PC-3 (cell line): ENCODE results near the gene ARHGEF28. TPM values are rescaled to one million over a fixed set of nuclear protein-coding genes. Genes with fewer than 3 reads are reported as not detected.

Experiments
- ATAC-seq: fragments of 200-7000 bp; cut with Tn5 transposase; 2 replicates; pipeline ENCODE4 v1.9.1; 2020; ENCODE audit warnings: mild to moderate bottlenecking, moderate library complexity
- BruUV-seq: library from RNA; stranded (reverse); fragments of 400-500 nt; replicated peaks from 2 replicates; lab custom pipeline; 2021; lab: Mats Ljungman, UMichigan
- CTCF ChIA-PET: fragments of 300-600 bp; sonication (Branson Sonifier 250); formaldehyde crosslinking; loops from one replicate; lab custom pipeline; 2022; ENCODE audit warnings: antibody characterized with exemption; lab: Charles Lee
- POLR2A ChIA-PET: fragments of 300-600 bp; sonication (Branson Sonifier 250); formaldehyde crosslinking; loops from one replicate; lab custom pipeline; 2022; ENCODE audit warnings: antibody characterized with exemption; ENCODE audit not compliant: unreplicated experiment; lab: Charles Lee
- DNase-seq: peaks from one replicate; pipeline ENCODE4 v3.0.0-alpha.2; 2015
- H2AFZ ChIP-seq: fragments of 300-600 bp; sonication (generic); 2 replicates; pipeline ENCODE4 v1.6.0; 2016; ENCODE audit warnings: antibody characterized with exemption, low read length
- H3F3A ChIP-seq: fragments of 300-600 bp; sonication (generic); one replicate; pipeline ENCODE4 v1.6.0; 2017; ENCODE audit warnings: antibody characterized with exemption, low read length, control low read depth, mild to moderate bottlenecking; ENCODE audit not compliant: unreplicated experiment
- H3K27ac ChIP-seq: fragments of 300-600 bp; sonication (generic); 2 replicates; pipeline ENCODE4 v1.5.1; 2016; ENCODE audit warnings: mild to moderate bottlenecking, low read length
- H3K27me3 ChIP-seq: fragments of 300-600 bp; sonication (generic); 2 replicates; pipeline ENCODE4 v1.6.1; 2016; ENCODE audit warnings: low read length, mixed read lengths
- H3K36me3 ChIP-seq: fragments of 300-600 bp; sonication (generic); 2 replicates; pipeline ENCODE4 v1.6.1; 2016; ENCODE audit warnings: low read depth, mixed run types, low read length, mixed read lengths
- H3K4me1 ChIP-seq: fragments of 300-600 bp; sonication (generic); 2 replicates; pipeline ENCODE4 v1.5.1; 2016; ENCODE audit warnings: low read length; ENCODE audit not compliant: insufficient read depth
- H3K4me2 ChIP-seq: fragments of 300-600 bp; sonication (generic); 2 replicates; pipeline ENCODE4 v1.6.0; 2016; ENCODE audit warnings: low read length
- H3K4me3 ChIP-seq: fragments of 300-600 bp; sonication (generic); 2 replicates; pipeline ENCODE4 v1.5.1; 2016; ENCODE audit warnings: mild to moderate bottlenecking, low read length, mixed read lengths
- H3K79me2 ChIP-seq: fragments of 300-600 bp; sonication (generic); 2 replicates; pipeline ENCODE4 v1.6.1; 2017; ENCODE audit warnings: low read length, mixed read lengths
- H3K9ac ChIP-seq: fragments of 300-600 bp; sonication (generic); 2 replicates; pipeline ENCODE4 v1.6.0; 2016; ENCODE audit warnings: mild to moderate bottlenecking, low read length
- H3K9me2 ChIP-seq: fragments of 300-600 bp; sonication (generic); replicated peaks from 2 replicates; pipeline ENCODE4 v1.6.1; 2016; ENCODE audit warnings: mixed run types, low read length, mixed read lengths
- H3K9me3 ChIP-seq: fragments of 300-600 bp; sonication (generic); 2 replicates; pipeline ENCODE4 v1.6.1; 2016; ENCODE audit warnings: low read length, mixed read lengths
- H4K20me1 ChIP-seq: fragments of 300-600 bp; sonication (generic); 2 replicates; pipeline ENCODE4 v1.6.1; 2016; ENCODE audit warnings: low read length, mixed read lengths
- CTCF ChIP-seq: fragments of 300-600 bp; sonication (generic); conservative IDR thresholded peaks from 2 replicates; pipeline ENCODE4 v1.5.1; 2017; ENCODE audit warnings: antibody characterized with exemption, low read depth, mild to moderate bottlenecking, low read length
- EZH2 ChIP-seq: fragments of 300-600 bp; sonication (generic); IDR thresholded peaks from one replicate; pipeline ENCODE4 v1.6.1; 2017; ENCODE audit warnings: antibody characterized with exemption, mild to moderate bottlenecking, low read length; ENCODE audit not compliant: unreplicated experiment
- EZH2phosphoT487 ChIP-seq: fragments of 300-600 bp; sonication (generic); IDR thresholded peaks from 2 replicates; pipeline ENCODE4 v1.6.1; 2018; ENCODE audit warnings: mild to moderate bottlenecking, antibody characterized with exemption, low read length, borderline replicate concordance
- intact Hi-C: fragments of 100-400 bp; cut with micrococcal nuclease; formaldehyde crosslinking; loops from 2 replicates; pipeline ENCODE4 v1.9.0; 2023
- total RNA-seq: library from RNA; depleted of rRNA; stranded (reverse); fragments of >200 nt; gene quantifications from 2 replicates; pipeline ENCODE4 v1.2.3, GENCODE V29; 2014

Gene ARHGEF28
- total RNA-seq, 1 experiment from 2014 or later = 24.2 TPM

- no peak for TF ChIP-seq CTCF
- TF ChIP-seq EZH2phosphoT487 = no peak
- no peak for TF ChIP-seq EZH2
- H3K9me2 ChIP-seq = no peaks in the 10 kb centered on the region
- H4K20me1 ChIP-seq = no peaks in the 10 kb centered on the region
- DNase-seq = no peak
- no peak overlapping the region for H3K9ac ChIP-seq
- no peak overlapping the region for H2AFZ ChIP-seq
- no peak overlapping the region for H3K4me3 ChIP-seq
- H3K36me3 ChIP-seq = no peaks in the 10 kb centered on the region; the same call in 1 of the 2 replicates
- intact Hi-C loops = no loop called here
- no TSS peak for BruUV-seq
- CTCF ChIA-PET = no interaction called here
- no peak overlapping the region for H3K4me2 ChIP-seq
- no peaks in the 10 kb centered on the region for H3K4me1 ChIP-seq
- H3K27me3 ChIP-seq = no peaks in the 10 kb centered on the region
- H3F3A ChIP-seq = no peaks in the 10 kb centered on the region
- POLR2A ChIA-PET = no interaction called here
- no peak overlapping the region for H3K27ac ChIP-seq
- H3K79me2 ChIP-seq = 0 out of 2 replicates have a peak, but pooled peaks cover 6% of the 10 kb centered on the region
- no peak for ATAC-seq
- H3K9me3 ChIP-seq = no peaks in the 10 kb centered on the region
Measured at GRCh38 chr5:73716284-73716808, 90.3 kb downstream of the ARHGEF28 start.

- H3K9me3 ChIP-seq = no peaks in the 10 kb centered on the region
- no peak overlapping the region for H2AFZ ChIP-seq
- ChIA-PET POLR2A (no interaction called here), CTCF (no interaction called here)
- ATAC-seq = no peak
- H3F3A ChIP-seq = no peaks in the 10 kb centered on the region
- no peaks in the 10 kb centered on the region for H4K20me1 ChIP-seq
- H3K9me2 ChIP-seq = no peaks in the 10 kb centered on the region
- H3K36me3 ChIP-seq = no peaks in the 10 kb centered on the region; the same call in 1 of the 2 replicates
- no peaks in the 10 kb centered on the region for H3K4me1 ChIP-seq
- H3K4me2 ChIP-seq = no peak overlapping the region
- no peak for DNase-seq
- no peak overlapping the region for H3K9ac ChIP-seq
- H3K79me2 ChIP-seq = no peaks in the 10 kb centered on the region
- BruUV-seq = no TSS peak
- TF ChIP-seq CTCF (no peak), EZH2 (no peak), EZH2phosphoT487 (no peak)
- H3K27ac ChIP-seq = no peak overlapping the region
- intact Hi-C loops = no loop called here
- H3K4me3 ChIP-seq = no peak overlapping the region
- no peaks in the 10 kb centered on the region for H3K27me3 ChIP-seq
Measured at GRCh38 chr5:73718762-73719161, 92.8 kb downstream of the ARHGEF28 start.

GRCh38 chr5:73719632-73720031 is 93.6 kb downstream of the ARHGEF28 start:
- no peak for DNase-seq
- H3F3A ChIP-seq = no peaks in the 10 kb centered on the region
- POLR2A ChIA-PET = no interaction called here
- H3K27me3 ChIP-seq = no peaks in the 10 kb centered on the region
- TF ChIP-seq CTCF (no peak), EZH2phosphoT487 (no peak), EZH2 (no peak)
- no peaks in the 10 kb centered on the region; the same call in 1 of the 2 replicates for H3K36me3 ChIP-seq
- CTCF ChIA-PET = no interaction called here
- no peak overlapping the region for H3K27ac ChIP-seq
- H3K9me2 ChIP-seq = no peaks in the 10 kb centered on the region
- intact Hi-C loops = loop anchor here (10.0 kb wide), 1 partner anchor 55 kb away; no protein-coding TSS in a partner anchor
- H3K4me2 ChIP-seq = no peak overlapping the region
- ATAC-seq = no peak
- H3K4me1 ChIP-seq = no peaks in the 10 kb centered on the region
- H3K79me2 ChIP-seq = no peaks in the 10 kb centered on the region
- H2AFZ ChIP-seq = no peak overlapping the region
- no peak overlapping the region for H3K4me3 ChIP-seq
- H3K9ac ChIP-seq = no peak overlapping the region
- H3K9me3 ChIP-seq = no peaks in the 10 kb centered on the region
- no peaks in the 10 kb centered on the region for H4K20me1 ChIP-seq
- BruUV-seq = no TSS peak
